Mesenteric fat pad (tissue), 1 donor: ENCODE data around the gene MEF2A. TPM values are rescaled to one million over a fixed set of nuclear protein-coding genes. Genes with fewer than 3 reads are reported as not detected.

Experiments
- DNase-seq: peaks from one replicate; pipeline ENCODE4 v3.0.0-alpha.2; 2020; ENCODE audit warnings: low spot score
- total RNA-seq: library from RNA; stranded (reverse); fragmentation: NEBNext Ultra II Directional; extraction: Animal tissue kit (Norgen Biotek cat#: 25700); gene quantifications from one replicate; pipeline ENCODE4 v1.2.1, GENCODE V29; 2021
- donor health status: DM: yes; HTN: yes; CAD: no.

Gene MEF2A
- total RNA-seq, 1 donor from 2014 or later, result 68.0 TPM

- no peak for DNase-seq
Measured at GRCh38 chr15:99605490-99605931, 39.7 kb downstream of the MEF2A start.

DNA sequence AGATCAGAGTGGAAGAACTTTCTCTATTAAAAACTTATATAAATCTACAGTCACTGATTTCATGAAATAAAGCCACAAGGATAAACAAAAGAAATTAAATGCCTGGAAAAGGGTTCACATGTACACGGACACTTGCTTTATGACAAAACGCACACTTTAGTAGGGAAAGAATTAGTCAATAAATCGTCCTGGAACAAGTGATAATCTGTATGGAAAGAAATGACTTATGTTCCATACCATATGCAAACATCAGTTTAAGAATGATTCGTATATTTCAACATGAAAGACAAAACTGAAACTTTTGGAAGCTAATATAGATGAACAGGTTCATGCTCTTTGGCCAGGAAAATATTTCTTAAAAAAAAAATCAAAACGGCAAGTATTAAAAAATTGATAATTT, 40.2 kb downstream of the MEF2A start:
- no peak for DNase-seq

DNA sequence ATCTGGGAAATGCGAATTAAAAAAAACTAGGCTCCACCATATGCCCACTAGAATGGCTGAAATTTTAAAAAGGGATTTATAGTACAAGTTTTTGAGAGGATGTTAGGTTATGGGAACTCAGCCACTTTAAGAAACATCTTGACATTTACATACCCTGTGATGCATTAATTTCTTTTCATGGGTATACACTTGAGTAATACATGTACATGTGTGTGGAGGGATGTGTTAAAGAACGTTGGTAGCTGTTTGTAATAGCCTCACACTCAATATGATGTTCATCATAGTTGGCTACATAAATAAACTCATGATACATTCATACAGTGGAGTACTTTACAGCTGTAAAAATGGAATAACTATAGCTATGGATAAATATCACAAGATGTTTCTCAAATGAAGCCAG, 40.9 kb downstream of the MEF2A start:
- DNase-seq, result no peak

DNA sequence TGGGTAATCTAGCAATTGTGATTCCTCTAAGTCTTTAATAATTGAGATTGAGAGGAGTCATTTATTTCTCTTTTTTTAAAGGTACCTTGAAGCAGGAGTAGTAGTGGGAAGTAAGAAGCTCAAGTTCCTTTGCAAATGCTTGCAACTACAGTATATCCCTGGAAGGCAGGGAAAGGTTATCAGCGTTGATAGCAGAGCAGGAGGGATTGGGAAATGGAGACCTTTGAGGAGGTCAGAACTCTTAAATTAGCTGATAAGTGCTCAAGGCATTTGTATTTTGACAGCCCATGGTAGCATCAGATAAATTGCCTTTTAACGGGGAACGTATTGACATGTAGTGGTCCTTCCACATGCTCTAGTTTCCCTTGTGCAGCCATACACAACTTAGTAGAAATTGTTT, 47.7 kb downstream of the MEF2A start:
- DNase-seq, result no peak

- DNase-seq, result no peak
Measured at GRCh38 chr15:99613887-99614647, 48.3 kb downstream of the MEF2A start.

- DNase-seq, result no peak
Measured at GRCh38 chr15:99614749-99615288, 49.0 kb downstream of the MEF2A start.

DNA sequence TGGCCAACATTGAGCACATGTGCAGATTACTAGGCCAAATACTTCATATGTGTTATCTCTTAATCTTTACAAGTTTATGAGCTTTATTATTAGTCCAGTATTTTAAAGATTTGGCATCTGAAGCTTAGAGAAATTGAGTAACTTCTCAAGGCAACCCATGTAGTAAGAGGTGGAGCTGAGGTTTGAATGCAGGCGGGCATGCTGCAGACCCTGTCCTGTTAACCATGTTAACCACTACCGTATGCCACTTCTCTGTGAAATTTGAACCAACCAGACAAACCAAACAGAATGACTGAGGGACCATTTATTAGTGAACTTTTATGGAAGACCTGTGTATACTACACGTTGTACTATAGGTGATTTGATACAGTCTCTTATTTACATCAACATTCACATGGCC, 49.7 kb downstream of the MEF2A start:
- DNase-seq, result no peak

DNA sequence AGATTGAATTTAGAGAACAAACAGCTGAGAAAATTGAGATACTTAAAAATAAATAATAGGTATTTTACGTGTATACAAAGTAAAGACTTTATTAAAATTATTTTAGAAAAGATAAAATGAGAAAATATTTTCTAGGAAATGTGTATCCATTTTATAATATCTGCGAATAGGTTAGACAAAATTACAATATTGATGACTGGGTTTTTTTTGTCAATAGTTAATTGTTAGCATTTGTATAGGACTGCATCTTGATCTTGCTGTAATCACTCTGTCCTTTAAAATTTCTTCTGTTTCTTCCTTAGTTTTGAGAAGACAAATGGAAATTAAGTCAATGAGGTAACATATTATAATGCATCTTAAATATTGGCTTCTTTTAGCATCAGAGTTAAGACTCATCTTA, 50.3 kb downstream of the MEF2A start:
- no peak for DNase-seq

GRCh38 chr15:99616773-99617342, 51.1 kb downstream of the MEF2A start:
- no peak for DNase-seq

DNA sequence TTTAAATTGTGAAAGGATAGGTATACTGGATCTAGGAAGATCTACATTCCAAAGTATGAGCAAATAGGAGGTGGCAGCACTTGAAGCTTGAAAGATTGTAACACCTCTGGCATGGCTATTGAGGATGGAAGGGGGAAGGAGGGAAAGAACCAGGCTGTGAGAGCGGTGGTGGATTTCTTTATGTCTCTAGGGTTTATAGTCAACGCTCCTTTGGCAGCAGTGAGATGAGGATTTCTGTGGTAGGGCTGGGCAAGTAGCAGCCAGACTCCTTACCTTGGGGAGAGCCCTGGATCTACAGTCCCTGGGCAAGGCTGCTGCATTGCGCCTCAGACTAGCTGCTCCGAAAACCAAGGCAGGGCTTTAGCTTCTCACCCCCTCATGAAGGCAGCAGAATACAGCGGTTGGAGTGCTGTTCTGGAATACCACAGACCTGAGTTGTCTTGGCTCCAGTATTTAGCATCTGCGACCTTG, 53.2 kb downstream of the MEF2A start:
- DNase-seq, result no peak

GRCh38 chr15:99619712-99620111, 53.9 kb downstream of the MEF2A start:
- no peak for DNase-seq

DNA sequence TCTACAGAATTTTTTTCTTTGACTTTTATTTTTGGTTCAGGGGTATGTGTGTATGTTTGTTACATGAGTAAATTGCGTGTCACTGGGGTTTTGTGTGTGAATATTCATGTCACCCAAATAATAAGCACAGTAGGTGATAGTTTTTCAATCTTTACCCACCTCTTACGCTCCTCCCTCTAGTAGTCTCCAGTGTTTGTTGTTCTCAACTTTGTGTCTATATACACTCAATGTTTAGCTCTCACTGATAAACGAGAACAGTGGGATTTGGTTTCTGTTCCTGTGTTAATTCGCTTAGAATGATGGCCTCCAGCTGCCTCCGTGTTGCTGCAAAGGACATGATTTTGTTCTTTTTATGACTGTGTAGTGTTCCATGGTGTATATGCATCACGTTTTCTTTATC, 54.4 kb downstream of the MEF2A start:
- no peak for DNase-seq

DNA sequence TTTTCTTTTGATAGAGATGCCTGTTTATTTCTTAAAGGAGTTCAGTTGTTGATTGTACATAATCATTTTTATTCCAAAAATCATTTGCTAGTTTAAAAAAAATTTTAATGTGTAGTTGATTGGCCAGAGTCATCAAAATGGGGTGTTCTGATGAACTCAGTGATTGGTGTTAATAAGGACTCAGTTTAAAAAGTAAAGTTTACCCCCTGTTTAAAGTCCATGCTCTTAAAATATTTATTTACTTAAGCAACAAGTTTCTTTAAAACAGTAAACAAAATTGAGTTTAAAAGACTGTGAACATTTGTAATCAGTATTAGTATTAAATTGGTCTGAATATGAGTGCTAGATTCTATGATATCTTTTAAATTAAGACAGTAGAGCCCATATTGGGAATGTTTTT, 56.0 kb downstream of the MEF2A start:
- DNase-seq, result no peak

DNA sequence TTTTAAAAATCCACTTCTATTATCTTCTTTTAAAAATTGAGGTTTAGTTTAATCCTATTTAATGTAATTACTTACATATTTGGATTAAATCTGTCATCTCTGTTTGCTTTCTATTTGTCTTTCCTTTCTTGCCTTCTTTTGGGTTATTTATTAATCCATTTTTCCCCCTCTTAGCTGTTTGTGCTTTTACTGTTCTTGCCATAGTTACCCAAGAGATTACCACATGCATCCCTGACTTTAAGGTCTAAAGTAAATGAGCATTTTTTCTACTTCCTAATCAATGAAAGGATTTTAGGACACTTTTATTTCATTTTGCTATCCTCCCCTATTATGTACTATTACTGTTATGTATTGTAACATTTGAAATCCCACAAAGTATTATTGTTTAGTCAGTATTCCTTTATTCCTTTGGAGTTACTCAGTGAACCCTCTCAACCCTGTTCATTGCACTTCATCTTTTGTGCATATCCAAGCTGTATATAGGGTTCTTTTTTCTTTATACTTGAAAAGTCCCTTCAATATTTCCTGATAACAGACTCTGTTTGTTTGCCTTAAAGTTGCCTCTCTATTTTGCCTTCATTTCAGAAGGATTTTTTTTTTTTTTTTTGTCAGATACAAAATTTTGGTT, 62.7 kb downstream of the MEF2A start:
- DNase-seq, result no peak

DNA sequence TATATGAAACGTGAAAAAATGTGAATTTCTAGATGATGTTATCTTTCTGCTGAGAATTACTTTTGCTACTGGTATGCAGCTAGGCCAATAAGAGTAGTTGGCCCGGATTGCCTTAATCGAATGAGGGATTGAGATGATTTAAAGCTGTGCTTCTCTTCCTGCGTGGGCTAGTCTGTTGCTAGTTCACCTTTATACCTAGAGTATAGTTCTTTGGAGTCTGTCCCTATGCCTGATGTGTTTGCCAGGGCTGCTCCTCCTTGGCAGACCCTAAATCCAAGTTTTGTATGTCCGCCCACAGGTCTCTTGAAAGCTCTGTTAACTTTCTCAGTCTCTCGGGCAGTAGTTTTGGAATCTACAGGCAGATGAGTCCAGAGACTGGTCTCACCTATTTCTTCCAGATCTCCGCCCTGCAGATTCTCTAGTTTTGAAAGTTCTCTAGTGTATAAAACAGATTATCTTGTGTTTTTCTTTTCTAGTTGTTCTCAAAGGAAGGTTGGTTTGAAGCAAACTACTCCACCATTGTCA, 64.9 kb downstream of the MEF2A start:
- no peak for DNase-seq

- no peak for DNase-seq
Measured at GRCh38 chr15:99631255-99631654, 65.5 kb downstream of the MEF2A start.

GRCh38 chr15:99632521-99632920, 66.7 kb downstream of the MEF2A start:
- DNase-seq, result no peak

DNA sequence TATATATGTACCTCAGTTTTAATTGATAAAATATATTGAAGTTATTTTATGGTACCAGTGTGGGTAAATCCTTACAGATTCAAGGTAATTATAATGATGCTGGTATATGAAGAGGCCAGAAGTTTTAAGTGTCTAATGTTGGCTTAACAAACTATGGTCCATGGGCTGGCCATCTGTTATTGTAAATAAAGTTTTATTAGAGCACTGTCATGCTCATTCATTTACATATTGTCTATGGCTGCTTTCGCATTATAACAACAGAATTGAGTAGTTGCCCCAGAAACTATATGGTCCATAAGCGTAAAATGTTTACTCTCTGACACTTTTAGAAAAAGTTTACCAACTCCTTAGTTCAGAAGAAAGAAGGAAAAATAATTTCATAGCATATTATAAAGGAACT, 67.9 kb downstream of the MEF2A start:
- DNase-seq, result no peak

GRCh38 chr15:99634576-99634975, 68.8 kb downstream of the MEF2A start:
- no peak for DNase-seq

DNA sequence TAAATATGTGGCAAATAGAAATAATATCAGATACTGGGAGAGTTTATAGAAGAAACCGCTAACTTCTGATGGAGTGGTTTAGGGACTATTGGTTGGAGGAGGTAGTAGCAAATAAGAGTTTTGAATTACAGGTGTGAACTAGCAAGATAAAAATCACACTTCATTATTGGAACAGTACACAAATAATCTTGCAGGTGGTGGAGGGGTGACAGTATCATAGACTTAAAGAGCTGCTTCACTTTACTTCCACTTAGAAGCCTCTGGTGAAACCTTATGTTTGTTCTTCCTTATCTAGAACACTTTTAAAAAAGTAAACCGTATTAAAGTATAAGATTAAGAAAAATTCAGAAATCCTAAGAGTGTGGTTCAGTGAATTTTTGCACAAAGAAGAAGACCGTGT, 69.4 kb downstream of the MEF2A start:
- no peak for DNase-seq

DNA sequence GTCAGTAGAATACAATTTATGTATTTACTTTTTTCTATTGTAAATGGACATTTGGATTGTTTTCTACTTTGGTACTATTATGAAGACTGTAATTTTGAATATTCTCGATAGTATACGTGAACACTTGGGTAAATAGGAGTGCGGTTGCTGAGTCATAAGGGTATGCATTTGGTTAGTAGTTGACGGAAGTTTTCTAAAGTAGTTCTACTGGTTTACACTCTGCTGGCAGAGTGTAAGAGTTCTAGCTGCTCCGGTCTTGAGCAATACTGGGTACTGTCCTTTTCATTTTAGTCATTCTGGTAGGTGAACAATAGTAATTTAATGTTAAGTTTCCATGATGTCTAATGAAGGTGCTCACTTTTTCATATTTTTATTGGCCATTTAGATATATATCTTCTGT, 70.0 kb downstream of the MEF2A start:
- no peak for DNase-seq

GRCh38 chr15:99644913-99645542, 79.2 kb downstream of the MEF2A start:
- no peak for DNase-seq
